HEK293 (cell line): Measurements from ENCODE around the gene NASP.

Experiments
- CTCF ChIA-PET: fragments of 350-600 bp; formaldehyde crosslinking; extraction: SDS; loops from one replicate; lab custom pipeline; 2021; ENCODE audit warnings: antibody characterized with exemption; lab: Yijun Ruan, JAX
- POLR2A ChIA-PET: fragments of 300-600 bp; formaldehyde crosslinking; extraction: SDS; loops from one replicate; lab custom pipeline; 2020; ENCODE audit warnings: antibody characterized with exemption, inconsistent platforms; lab: Yijun Ruan, JAX
- H3K27ac ChIP-seq: fragments of 200-500 bp; sonication (Bioruptor generic); 2 replicates; pipeline ENCODE4 v1.5.1; 2014; ENCODE audit warnings: low read depth, low read length, control low read depth, inconsistent platforms; ENCODE audit errors: extremely low read depth
- H3K36me3 ChIP-seq, 2 experiments: fragments of 200-500 bp in 1 of 2; sonication (Bioruptor generic) in 1 of 2; 1 replicate in 1 of 2; 2 replicates in 1 of 2; pipeline ENCODE4 v1.5.1; 2014 to 2017; ENCODE audit warnings: inconsistent platforms in 2 of 2, low read length in 2 of 2; ENCODE audit not compliant: control insufficient read depth in 2 of 2, insufficient read depth in 1 of 2
- H3K4me1 ChIP-seq: fragments of 200-500 bp; sonication (Bioruptor generic); 2 replicates; pipeline ENCODE4 v1.5.1; 2014; ENCODE audit warnings: mild to moderate bottlenecking, low read length, inconsistent platforms; ENCODE audit not compliant: control insufficient read depth, insufficient read depth
- H3K4me3 ChIP-seq: 2 replicates; pipeline ENCODE4 v1.5.1; 2011; ENCODE audit warnings: low read depth, mild to moderate bottlenecking, control low read depth, low read length, moderate library complexity
- H3K9me3 ChIP-seq: fragments of 200-500 bp; sonication (Bioruptor generic); 2 replicates; pipeline ENCODE4 v1.5.1; 2014; ENCODE audit warnings: low read depth, low read length, inconsistent platforms; ENCODE audit not compliant: control insufficient read depth, insufficient read depth
- ELK4 ChIP-seq: IDR thresholded peaks from 2 replicates; pipeline ENCODE4 v1.6.1; 2011; ENCODE audit warnings: mild to moderate bottlenecking, low read depth, low read length, borderline replicate concordance
- FEZF1 ChIP-seq: fragments of 450-650 bp; formaldehyde crosslinking; IDR thresholded peaks from 2 replicates; pipeline ENCODE4 v1.5.1; 2016; ENCODE audit warnings: missing biosample characterization, missing genetic modification characterization
- GLIS1 ChIP-seq: fragments of 450-650 bp; formaldehyde crosslinking; IDR thresholded peaks from 2 replicates; pipeline ENCODE4 v1.5.1; 2016; ENCODE audit warnings: missing biosample characterization, missing genetic modification characterization
- HOXC10 ChIP-seq: sonication (generic); formaldehyde crosslinking; IDR thresholded peaks from 2 replicates; pipeline ENCODE4 v1.8.1; 2023; ENCODE audit warnings: mild to moderate bottlenecking, missing genetic modification reagents
- HOXD13 ChIP-seq: sonication (generic); formaldehyde crosslinking; IDR thresholded peaks from 2 replicates; pipeline ENCODE4 v1.8.0; 2022; ENCODE audit warnings: missing genetic modification reagents, borderline replicate concordance
- INSM2 ChIP-seq: fragments of 450-650 bp; formaldehyde crosslinking; IDR thresholded peaks from 2 replicates; pipeline ENCODE4 v1.5.1; 2016; ENCODE audit warnings: missing biosample characterization, missing genetic modification characterization
- REST ChIP-seq: fragments of 450-650 bp; formaldehyde crosslinking; IDR thresholded peaks from 2 replicates; pipeline ENCODE4 v1.5.1; 2016; ENCODE audit warnings: missing biosample characterization, missing genetic modification characterization
- SP2 ChIP-seq: fragments of 450-650 bp; formaldehyde crosslinking; IDR thresholded peaks from 2 replicates; pipeline ENCODE4 v1.5.1; 2016; ENCODE audit warnings: missing biosample characterization, missing genetic modification characterization
- ZBTB8A ChIP-seq: fragments of 450-650 bp; formaldehyde crosslinking; IDR thresholded peaks from 2 replicates; pipeline ENCODE4 v1.5.1; 2016; ENCODE audit warnings: missing biosample characterization, missing genetic modification characterization
- ZIC2 ChIP-seq: fragments of 450-650 bp; formaldehyde crosslinking; IDR thresholded peaks from 2 replicates; pipeline ENCODE4 v1.5.1; 2016; ENCODE audit warnings: missing biosample characterization, missing genetic modification characterization
- ZNF10 ChIP-seq: fragments of 450-650 bp; formaldehyde crosslinking; IDR thresholded peaks from 2 replicates; pipeline ENCODE4 v1.5.1; 2017; ENCODE audit warnings: missing biosample characterization, missing genetic modification characterization
- ZNF248 ChIP-seq: fragments of 450-650 bp; formaldehyde crosslinking; IDR thresholded peaks from 2 replicates; pipeline ENCODE4 v1.5.1; 2017; ENCODE audit warnings: missing biosample characterization, missing genetic modification characterization
- ZNF341 ChIP-seq: fragments of 450-650 bp; formaldehyde crosslinking; IDR thresholded peaks from 2 replicates; pipeline ENCODE4; 2016; ENCODE audit warnings: low read depth, missing biosample characterization, missing genetic modification characterization
- ZNF510 ChIP-seq: fragments of 450-650 bp; formaldehyde crosslinking; IDR thresholded peaks from 2 replicates; pipeline ENCODE4 v1.5.1; 2018; ENCODE audit warnings: mild to moderate bottlenecking, missing genetic modification characterization, missing biosample characterization; ENCODE audit not compliant: insufficient replicate concordance
- ZNF513 ChIP-seq: fragments of 450-650 bp; IDR thresholded peaks from 2 replicates; pipeline ENCODE4 v1.5.1; 2018; ENCODE audit warnings: missing biosample characterization, missing genetic modification characterization
- ZNF571 ChIP-seq: fragments of 450-650 bp; formaldehyde crosslinking; IDR thresholded peaks from 2 replicates; pipeline ENCODE4 v1.5.0; 2017; ENCODE audit warnings: missing biosample characterization, missing genetic modification characterization
- ZNF580 ChIP-seq: fragments of 450-650 bp; formaldehyde crosslinking; IDR thresholded peaks from 2 replicates; pipeline ENCODE4 v1.5.1; 2016; ENCODE audit warnings: missing biosample characterization, missing genetic modification characterization
- ZNF610 ChIP-seq: fragments of 450-650 bp; formaldehyde crosslinking; IDR thresholded peaks from 2 replicates; pipeline ENCODE4 v1.5.1; 2016; ENCODE audit warnings: missing biosample characterization, missing genetic modification characterization, borderline replicate concordance
- ZNF629 ChIP-seq: fragments of 450-650 bp; formaldehyde crosslinking; IDR thresholded peaks from 2 replicates; pipeline ENCODE4 v1.5.1; 2017; ENCODE audit warnings: missing biosample characterization, missing genetic modification characterization
- ZNF707 ChIP-seq: fragments of 450-650 bp; formaldehyde crosslinking; IDR thresholded peaks from 2 replicates; pipeline ENCODE4 v1.5.1; 2016; ENCODE audit warnings: missing biosample characterization, missing genetic modification characterization
- ZSCAN30 ChIP-seq: fragments of 450-650 bp; IDR thresholded peaks from 2 replicates; pipeline ENCODE4 v1.5.1; 2018; ENCODE audit warnings: missing biosample characterization, mild to moderate bottlenecking, missing genetic modification characterization, moderate library complexity

Gene NASP

GRCh38 chr1:45573231-45573804 is 10.5 kb upstream of the NASP start:
- no peak overlapping the region for H3K27ac ChIP-seq
- no peaks in the 10 kb centered on the region for H3K4me1 ChIP-seq
- H3K36me3 ChIP-seq: peaks cover 0 to 32% of the 10 kb centered on the region in 2 experiments; a peak in 1 of 3 replicates
- CTCF ChIA-PET: interaction anchor here (0.5 to 5.7 kb wide), 3 partner anchors 9 to 106 kb away, joined by 4 to 71 read pairs (median 6); partner anchors contain the start of gene NASP
- H3K4me3 ChIP-seq: no peak overlapping the region
- H3K9me3 ChIP-seq: no peaks in the 10 kb centered on the region
- TF ChIP-seq ZNF580 (tag by site-specific recombination) (no peak), ZNF610 (tag by site-specific recombination) (no peak), ZNF248 (tag by site-specific recombination) (no peak)
- POLR2A ChIA-PET: no interaction called here

- ChIA-PET POLR2A (interaction anchor here (0.7 kb wide), 1 partner anchor 9 kb away, joined by 4 read pairs; no protein-coding TSS in a partner anchor), CTCF (interaction anchor here (0.5 kb wide), 1 partner anchor 106 kb away, joined by 4 read pairs; no protein-coding TSS in a partner anchor)
Observed at GRCh38 chr1:45574105-45574626, 9.7 kb upstream of the NASP start.

GRCh38 chr1:45583264-45583665 is 576 bp upstream of the NASP start:
- CTCF ChIA-PET: interaction anchor here (0.6 to 9.6 kb wide), 4 partner anchors 13 to 70 kb away, joined by 3 to 71 read pairs (median 4); no protein-coding TSS in a partner anchor
- Histone ChIP-seq H3K4me1 (no peaks in the 10 kb centered on the region), H3K36me3 (peaks cover 0 to 15% of the 10 kb centered on the region in 2 experiments; a peak in 2 of 3 replicates), H3K9me3 (no peaks in the 10 kb centered on the region), H3K4me3 (peak overlapping the region; percentile 79), H3K27ac (peak overlapping the region; percentile 90; the same call in 1 of the 2 replicates)
- TF ChIP-seq ZBTB8A (tag by site-specific recombination) (no peak), ZNF10 (tag by site-specific recombination) (no peak), ELK4 (no peak), ZNF610 (tag by site-specific recombination) (no peak), ZNF510 (tag by site-specific recombination) (no peak), ZNF571 (tag by site-specific recombination) (no peak), ZNF629 (no peak), ZNF341 (tag by site-specific recombination) (no peak), ZSCAN30 (no peak), HOXD13 (CRISPR knock-in tag) (no peak), REST (tag by site-specific recombination) (no peak), HOXC10 (0 out of 2 replicates have a peak, but pooled peaks have one; percentile 53), SP2 (peak; percentile 56), INSM2 (tag by site-specific recombination) (no peak)
- POLR2A ChIA-PET: interaction anchor here (0.5 to 3.2 kb wide), 19 partner anchors 9 to 1230 kb away, joined by 3 to 56 read pairs (median 4); partner anchors contain the start of genes AKR1A1, CCDC163, GPBP1L1 and MMACHC

More at GRCh38 chr1:45574105-45574626, 9.7 kb upstream of the NASP start:
- no peak overlapping the region for H3K4me3 ChIP-seq
- H3K4me1 ChIP-seq: no peaks in the 10 kb centered on the region
- peaks cover 0 to 23% of the 10 kb centered on the region in 2 experiments; a peak in 1 of 3 replicates for H3K36me3 ChIP-seq
- TF ChIP-seq ZNF707: no peak
- no peak for TF ChIP-seq GLIS1
- TF ChIP-seq FEZF1 (tag by site-specific recombination): no peak
- TF ChIP-seq ZNF510 (tag by site-specific recombination): no peak
- TF ChIP-seq ZNF513: no peak
- TF ChIP-seq ZIC2: no peak
- no peaks in the 10 kb centered on the region for H3K9me3 ChIP-seq
- no peak overlapping the region for H3K27ac ChIP-seq
